Activated CD4-positive, CD25-positive, alpha-beta regulatory T cell treated with anti-CD3 and anti-CD28 coated beads, Interleukin-2, amount 50 U/mL, for 16 hours (primary cell): ENCODE data around the gene LILRB2.
"Not testable (repeated sequence)": the region's sequence is repeated elsewhere in the genome, so short reads cannot be mapped to it uniquely, and the experiment has no call there.

Experiments
- DNase-seq: peaks from one replicate; pipeline ENCODE4 v3.0.0-alpha.2; 2020; ENCODE audit warnings: low read depth, low spot score

LILRB2 gene

DNA sequence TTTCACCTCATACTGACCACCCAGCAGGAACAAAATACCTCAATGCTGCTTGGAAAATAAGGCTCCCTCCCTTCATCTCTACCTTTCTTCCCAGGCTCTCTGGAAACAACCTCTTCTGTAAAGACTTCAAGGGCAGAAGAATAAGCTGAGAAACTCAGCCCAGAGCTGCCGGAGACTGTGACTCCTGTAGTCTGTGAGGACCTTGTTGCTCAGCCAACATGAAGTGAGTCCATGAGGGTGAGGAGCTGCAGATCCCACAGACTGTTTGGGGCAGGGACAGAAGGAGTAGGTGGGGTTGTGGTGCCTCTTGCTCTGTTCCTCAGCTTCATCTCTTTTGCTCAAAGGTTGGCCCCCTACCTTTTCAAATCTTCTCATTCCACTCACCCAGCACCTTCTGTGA lies 24.2 kb upstream of the LILRB2 start:
- DNase-seq, result no peak

DNA sequence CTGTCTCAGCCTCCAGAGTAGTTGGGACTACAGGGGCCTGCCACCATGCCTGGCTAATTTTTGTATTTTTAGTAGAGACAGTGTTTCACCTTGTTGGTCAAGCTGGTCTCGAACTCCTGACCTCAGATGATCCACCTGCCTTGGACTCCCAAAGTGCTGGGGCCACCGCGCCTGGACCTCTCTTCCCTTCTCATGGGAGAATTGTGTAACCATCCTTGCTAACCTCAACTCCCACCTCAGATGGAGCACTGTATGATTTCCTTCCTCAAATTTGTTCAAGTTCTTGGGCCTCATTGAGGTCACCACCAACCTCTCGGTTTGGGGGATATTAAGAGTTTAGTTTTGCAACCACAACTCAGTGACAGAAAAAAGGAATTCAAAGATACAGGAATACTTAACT lies 21.3 kb upstream of the LILRB2 start:
- no peak for DNase-seq

GRCh38 chr19:54299515-54299914 lies 18.6 kb upstream of the LILRB2 start:
- DNase-seq, result no peak

DNA sequence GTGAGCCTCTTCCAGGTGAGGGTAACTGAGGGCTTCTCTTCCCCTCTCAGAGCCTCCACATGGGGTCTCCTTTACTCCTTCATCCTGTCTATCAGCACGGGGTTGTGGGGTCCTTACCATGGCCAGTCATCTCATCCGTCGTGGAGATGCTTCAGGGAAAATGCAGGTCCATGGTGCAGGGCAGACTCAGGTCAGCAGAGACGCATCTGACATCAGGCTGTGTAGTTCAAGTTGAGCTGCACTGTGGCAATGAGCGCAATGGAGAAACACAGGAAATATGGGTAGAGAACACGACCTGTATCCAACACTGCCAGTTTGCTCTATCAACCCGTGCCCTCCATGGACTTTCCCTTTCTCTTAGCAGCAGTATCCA lies 18.2 kb upstream of the LILRB2 start:
- DNase-seq, result no peak

- DNase-seq, result no peak
Measured at GRCh38 chr19:54298357-54299125, 17.6 kb upstream of the LILRB2 start.

DNA sequence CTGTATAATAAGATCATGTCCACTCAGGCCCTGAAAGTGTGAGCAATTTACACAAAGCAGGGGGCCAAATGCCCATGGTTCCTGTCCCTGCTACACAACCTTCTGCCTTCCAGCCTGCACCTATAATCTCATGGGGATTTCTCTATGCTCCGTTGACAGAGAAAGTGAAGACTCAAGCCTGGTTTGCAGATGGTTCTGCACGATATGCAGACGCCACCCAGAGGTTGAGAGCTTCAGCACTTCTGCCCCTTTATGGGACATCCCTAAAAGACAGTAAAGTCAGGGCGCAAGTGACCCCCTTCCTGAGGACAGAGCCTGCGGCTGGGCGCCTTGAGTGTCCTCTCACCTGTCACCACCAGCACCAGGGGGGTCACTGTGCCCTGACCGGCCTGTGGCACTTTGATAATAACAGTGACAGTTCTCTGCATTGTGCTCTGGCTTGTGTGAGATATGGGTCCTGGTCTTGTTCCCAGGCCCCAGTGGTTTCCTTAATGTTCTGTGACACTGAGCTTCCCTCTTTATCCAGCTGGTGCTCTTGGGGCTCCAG lies 16.9 kb upstream of the LILRB2 start:
- no peak for DNase-seq

GRCh38 chr19:54294539-54294938 lies 13.6 kb upstream of the LILRB2 start:
- no peak for DNase-seq

GRCh38 chr19:54289160-54289559 lies 8.2 kb upstream of the LILRB2 start:
- DNase-seq, result not testable (repeated sequence)

DNA sequence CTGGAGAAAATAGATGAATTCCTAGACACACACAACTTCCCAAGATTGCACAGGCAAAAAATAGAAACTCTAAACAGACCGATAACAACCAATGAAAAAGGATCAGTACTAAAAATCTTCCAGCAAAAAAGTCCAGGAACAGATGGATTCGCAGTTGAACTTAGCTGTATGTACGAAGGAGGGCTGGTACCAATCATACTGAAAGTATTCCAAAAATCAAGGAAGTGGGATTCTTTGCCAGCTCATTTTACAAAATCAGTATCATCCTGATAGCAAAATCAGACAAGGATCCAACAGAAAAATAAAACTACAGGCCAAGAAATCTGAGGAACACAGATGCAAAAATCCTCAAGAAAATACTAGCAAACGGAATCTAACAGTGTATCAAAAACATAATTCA lies 6.5 kb upstream of the LILRB2 start:
- DNase-seq, result no peak

GRCh38 chr19:54286283-54286682 lies 5.4 kb upstream of the LILRB2 start:
- DNase-seq, result not testable (repeated sequence)

- DNase-seq, result not testable (repeated sequence)
Measured at GRCh38 chr19:54285427-54286056, 4.6 kb upstream of the LILRB2 start.

- no peak for DNase-seq
Measured at GRCh38 chr19:54282686-54283470, 2.0 kb upstream of the LILRB2 start.

GRCh38 chr19:54281729-54282075 lies 792 bp upstream of the LILRB2 start:
- not testable (repeated sequence) for DNase-seq

DNA sequence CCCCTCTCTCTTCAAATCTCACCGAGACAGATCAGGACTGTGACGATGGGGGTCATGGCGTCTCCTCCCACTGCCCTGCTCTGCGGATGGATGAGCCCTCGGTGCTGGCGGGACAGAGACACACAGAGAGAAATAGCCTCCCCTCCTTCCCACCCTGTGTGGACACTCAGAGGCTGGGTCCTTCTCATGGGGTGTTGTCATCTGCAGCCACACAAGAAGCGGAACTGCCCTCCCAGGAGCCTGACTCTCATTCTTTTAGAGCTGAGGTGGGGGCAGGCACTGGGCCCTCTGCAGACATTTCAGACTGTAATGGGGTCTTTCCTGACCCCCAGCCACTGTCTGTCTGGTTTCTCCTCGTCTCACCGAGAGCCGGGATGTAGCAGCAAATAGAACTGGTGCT lies 469 bp downstream of the LILRB2 start:
- not testable (repeated sequence) for DNase-seq

DNA sequence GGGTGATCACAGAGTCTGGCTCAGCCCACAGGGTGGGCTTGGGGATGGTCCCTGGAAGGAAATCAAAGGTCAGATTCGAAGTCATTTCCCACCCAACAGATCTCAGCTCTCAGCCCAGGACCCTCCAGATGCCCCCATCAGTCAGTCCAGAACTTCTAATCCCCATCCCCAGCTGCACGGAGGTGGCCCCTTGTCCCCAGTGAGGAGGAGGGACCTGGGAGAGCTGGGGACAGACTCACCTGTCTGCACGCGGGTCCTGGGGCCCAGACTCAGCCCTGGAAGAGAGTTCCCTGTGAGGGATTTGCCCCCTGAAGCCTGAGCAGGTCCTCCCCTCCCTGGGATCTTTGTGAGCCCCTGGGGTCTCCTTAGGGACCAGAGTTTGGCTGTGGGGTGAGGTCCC lies 885 bp downstream of the LILRB2 start:
- not testable (repeated sequence) for DNase-seq

- DNase-seq, result no peak
Measured at GRCh38 chr19:54279406-54279962, 1.4 kb downstream of the LILRB2 start.

GRCh38 chr19:54278571-54279195 lies 2.2 kb downstream of the LILRB2 start:
- DNase-seq, result not testable (repeated sequence)

DNA sequence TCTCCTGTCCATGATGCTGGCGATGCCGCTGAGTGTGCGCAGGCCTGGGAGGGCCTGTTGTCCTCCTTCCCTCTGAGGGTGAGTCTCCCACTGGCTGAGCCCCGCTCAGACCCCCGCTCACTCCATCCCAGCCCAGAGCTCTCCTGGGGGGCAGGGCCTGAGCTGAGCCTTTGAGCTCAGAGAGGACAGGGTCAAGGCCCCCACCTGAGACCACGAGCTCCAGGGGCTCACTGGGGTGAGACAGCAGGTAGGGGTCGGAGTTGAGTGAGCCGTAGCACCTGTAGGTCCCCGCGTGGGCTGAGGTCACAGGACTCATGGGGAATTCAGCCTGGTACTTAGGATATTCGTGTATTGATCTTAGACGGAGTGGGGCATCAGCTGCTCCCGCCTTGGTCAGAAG lies 2.9 kb downstream of the LILRB2 start:
- not testable (repeated sequence) for DNase-seq

GRCh38 chr19:54277111-54277615 lies 3.7 kb downstream of the LILRB2 start:
- DNase-seq, result not testable (repeated sequence)

DNA sequence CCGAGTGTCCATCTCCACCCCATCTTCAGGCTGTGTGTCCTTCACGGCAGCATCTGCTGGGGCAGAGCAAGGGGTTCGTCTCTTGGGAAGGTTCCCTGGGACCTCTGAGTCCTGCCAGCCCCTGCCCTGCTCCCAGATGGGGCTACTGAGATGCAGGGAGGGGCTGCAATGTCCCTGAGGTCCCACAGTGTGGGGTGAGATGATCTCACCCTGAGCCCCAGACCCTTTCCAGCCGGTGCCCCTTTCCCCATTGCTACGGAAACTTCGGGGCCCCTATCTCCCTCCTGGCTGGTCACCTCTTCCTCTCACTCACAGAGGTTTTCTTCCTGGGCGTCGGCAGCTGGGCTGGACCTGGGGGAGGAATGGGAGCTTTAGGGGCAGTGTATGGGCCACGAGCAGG lies 5.0 kb downstream of the LILRB2 start:
- no peak for DNase-seq

DNA sequence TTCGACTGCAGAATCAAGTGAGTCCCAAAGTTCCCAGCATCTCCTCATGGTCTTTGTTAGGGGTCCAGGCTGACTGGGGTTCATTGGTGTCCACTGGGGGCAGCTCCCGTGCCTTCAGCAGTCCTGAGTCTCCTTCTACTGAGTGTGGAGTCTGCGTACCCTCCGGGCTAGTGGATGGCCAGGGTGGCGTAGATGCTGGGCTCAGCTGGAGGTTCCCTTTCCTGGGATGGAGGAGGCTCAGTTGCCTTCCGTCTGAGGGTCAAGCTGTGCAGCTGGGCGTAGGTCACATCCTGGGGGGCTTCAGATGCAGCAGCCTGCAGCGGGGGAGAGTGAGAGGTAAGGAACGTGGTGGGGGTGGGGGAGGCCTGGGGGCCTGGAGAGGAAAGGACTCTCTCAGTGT lies 6.4 kb downstream of the LILRB2 start:
- not testable (repeated sequence) for DNase-seq
